SH-SY5Y (cell line): ENCODE data around the gene ALG12.

Experiments
- GATA2 ChIP-seq: IDR thresholded peaks from 2 replicates; pipeline ENCODE4 v1.6.1; 2011; ENCODE audit warnings: mild to moderate bottlenecking, low read depth, low read length
- GATA3 ChIP-seq: IDR thresholded peaks from 2 replicates; pipeline ENCODE4 v1.6.1; 2011; ENCODE audit warnings: low read depth, mild to moderate bottlenecking, low read length, moderate library complexity

DNA sequence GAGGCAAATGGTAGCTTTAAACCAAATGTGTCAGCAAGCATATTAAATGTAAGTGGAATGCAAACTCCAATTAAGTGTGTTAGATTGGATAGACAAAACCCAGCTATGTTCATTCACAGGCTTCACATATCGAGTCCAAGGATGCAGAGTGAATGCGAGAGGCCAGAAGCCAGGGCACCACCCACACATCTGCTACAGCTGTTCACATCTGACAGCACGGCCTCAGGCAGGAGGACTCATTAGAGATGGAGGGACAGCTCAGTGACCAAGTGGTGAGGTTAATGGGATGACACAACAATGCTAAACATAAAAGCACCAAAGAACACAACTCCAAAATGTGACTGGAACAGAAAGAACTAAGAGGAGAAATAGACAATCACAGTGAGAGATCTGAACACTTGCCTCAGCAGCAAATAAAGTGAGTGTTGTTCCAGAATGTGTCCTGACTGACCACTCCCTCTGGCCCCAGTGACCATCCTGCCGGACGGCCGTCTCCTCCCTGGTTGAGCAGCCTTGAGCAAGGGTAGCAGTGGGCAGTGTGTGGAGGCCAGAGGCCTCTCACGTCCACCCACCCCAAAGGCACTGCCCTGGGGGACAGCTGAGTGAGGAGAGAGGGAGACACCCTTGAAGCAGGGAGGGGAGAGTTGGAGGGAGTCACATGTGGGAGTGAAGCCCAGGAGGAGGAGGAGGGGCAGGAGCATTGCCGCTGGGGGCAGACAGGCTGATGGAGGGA is 23.8 kb downstream of the ALG12 start:
- TF ChIP-seq GATA3: no peak
- no peak for TF ChIP-seq GATA2
